K562 (cell line): ENCODE data around the gene DEFB124. TPM values are rescaled to one million over a fixed set of nuclear protein-coding genes. Genes with fewer than 3 reads are reported as not detected.
A peak's percentile ranks its signal among the peaks of the same experiment; 100 is the strongest.

ENCODE experiments used
- ATAC-seq: fragments of 200-7000 bp; cut with Tn5 transposase; 3 replicates; pipeline ENCODE4 v1.9.1; 2020; ENCODE audit warnings: moderate library complexity
- BruUV-seq: library from RNA; stranded (reverse); fragments of 400-500 nt; replicated peaks from 2 replicates; lab custom pipeline; 2021; lab: Mats Ljungman, UMichigan
- CTCF ChIA-PET: fragments of 300-600 bp; formaldehyde crosslinking; extraction: SDS; loops from one replicate; lab custom pipeline; 2021; ENCODE audit warnings: low intra/inter-chr PET ratio; lab: Yijun Ruan, JAX
- POLR2A ChIA-PET: fragments of 300-600, 350-650 bp; sonication (Branson Sonifier 250); formaldehyde crosslinking; extraction: SDS; loops from one replicate; lab custom pipeline; 2021; ENCODE audit warnings: antibody characterized with exemption, inconsistent platforms; lab: Yijun Ruan, JAX
- DNase-seq, 4 experiments: peaks; one replicate each; pipeline versions ENCODE4 v3.0.0 to v3.0.0-alpha.2; 2011 to 2018; ENCODE audit warnings: low spot score in 3 of 4, mixed read lengths in 3 of 4; ENCODE audit errors: extremely low read depth in 1 of 4
- FAIRE-seq: peaks from 2 replicates; lab custom pipeline; 2011; peaks lifted over from hg19 to GRCh38; lab: Jason Lieb, UNC
- H2AFZ ChIP-seq: 2 replicates; pipeline ENCODE4 v1.6.0; 2011; ENCODE audit warnings: low read depth, low read length, control low read depth, inconsistent platforms
- H3K27ac ChIP-seq: fragments of 200-600 bp; 3 replicates; pipeline ENCODE4 v1.8.0; 2011; ENCODE audit warnings: low read depth, mild to moderate bottlenecking, control low read depth, inconsistent platforms, low read length, moderate library complexity, mixed read lengths; ENCODE audit errors: extremely low read depth
- H3K27me3 ChIP-seq, 2 experiments: fragments of 300-600 bp in 1 of 2; 2 replicates in 1 of 2; 3 replicates in 1 of 2; pipeline versions ENCODE4 v1.6.0 to v1.8.0; 2011; ENCODE audit warnings: inconsistent platforms in 2 of 2, low read length in 2 of 2, mild to moderate bottlenecking in 1 of 2, mixed read lengths in 1 of 2, moderate library complexity in 1 of 2; ENCODE audit not compliant: control insufficient read depth in 2 of 2, insufficient read depth in 2 of 2
- H3K36me3 ChIP-seq: fragments of 300-600 bp; 3 replicates; pipeline ENCODE4 v1.8.0; 2011; ENCODE audit warnings: mild to moderate bottlenecking, low read length, inconsistent platforms; ENCODE audit not compliant: control insufficient read depth, insufficient read depth
- H3K4me1 ChIP-seq, 2 experiments: fragments of 200-600 bp in 1 of 2; replicated peaks in 1 of 2; 2 replicates in 1 of 2; 3 replicates in 1 of 2; pipeline versions ENCODE4 v1.5.1 to v1.8.0; 2011; ENCODE audit warnings: inconsistent platforms in 2 of 2, low read length in 2 of 2, mild to moderate bottlenecking in 1 of 2, mixed read lengths in 1 of 2, moderate library complexity in 1 of 2; ENCODE audit not compliant: control insufficient read depth in 2 of 2, insufficient read depth in 2 of 2
- H3K4me2 ChIP-seq: 2 replicates; pipeline ENCODE4 v1.6.1; 2011; ENCODE audit warnings: low read length, control low read depth, inconsistent platforms, mixed read lengths; ENCODE audit not compliant: insufficient read depth
- H3K4me3 ChIP-seq: fragments of 200-600 bp; sonication (generic), shearing (Covaris generic); 2 replicates; pipeline ENCODE4 v1.5.1; 2016; ENCODE audit warnings: control low read depth, inconsistent platforms
- H3K79me2 ChIP-seq: fragments of 200-600 bp; 3 replicates; pipeline ENCODE4 v1.8.0; 2011; ENCODE audit warnings: low read length, inconsistent platforms; ENCODE audit not compliant: control insufficient read depth, insufficient read depth
- H3K9ac ChIP-seq, 2 experiments: 2 replicates each; pipeline versions ENCODE4 v1.6.0 to v1.6.1; 2011; ENCODE audit warnings: low read depth in 2 of 2, low read length in 2 of 2, control low read depth in 1 of 2, inconsistent platforms in 1 of 2, mild to moderate bottlenecking in 1 of 2, mixed read lengths in 1 of 2; ENCODE audit not compliant: insufficient read depth in 1 of 2
- H3K9me1 ChIP-seq: one replicate; pipeline ENCODE4 v1.6.0; 2011; ENCODE audit warnings: inconsistent platforms, mild to moderate bottlenecking, low read length, moderate library complexity; ENCODE audit not compliant: control insufficient read depth, insufficient read depth
- H3K9me3 ChIP-seq: replicated peaks from 2 replicates; pipeline ENCODE4 v1.5.1; 2011; ENCODE audit warnings: low read depth, low read length, inconsistent platforms; ENCODE audit not compliant: control insufficient read depth, insufficient read depth
- H4K20me1 ChIP-seq: replicated peaks from 2 replicates; pipeline ENCODE4 v1.6.1; 2011; ENCODE audit warnings: low read length, inconsistent platforms, mixed read lengths; ENCODE audit not compliant: control insufficient read depth, insufficient read depth
- CBFA2T3 ChIP-seq: fragments of 450-650 bp; IDR thresholded peaks from 2 replicates; pipeline ENCODE4 v1.6.1; 2017
- E2F6 ChIP-seq, 2 experiments: IDR thresholded peaks; 2 replicates each; pipeline ENCODE4 v1.6.1; 2011; ENCODE audit warnings: borderline replicate concordance in 1 of 2, control low read depth in 1 of 2, low read depth in 1 of 2, low read length in 1 of 2, mild to moderate bottlenecking in 1 of 2, mixed read lengths in 1 of 2, moderate library complexity in 1 of 2; ENCODE audit not compliant: insufficient read depth in 1 of 2, insufficient read length in 1 of 2, poor library complexity in 1 of 2, severe bottlenecking in 1 of 2; ENCODE audit errors: extremely low read depth in 1 of 2
- L3MBTL2 ChIP-seq: fragments of 450-650 bp; IDR thresholded peaks from 2 replicates; pipeline ENCODE4 v1.6.1; 2016; ENCODE audit warnings: mild to moderate bottlenecking, moderate library complexity
- NCOR1 ChIP-seq: fragments of 450-650 bp; IDR thresholded peaks from 2 replicates; pipeline ENCODE4 v1.6.1; 2016; ENCODE audit warnings: mild to moderate bottlenecking, moderate library complexity
- PML ChIP-seq: IDR thresholded peaks from 2 replicates; pipeline ENCODE4 v1.6.1; 2012; ENCODE audit warnings: low read length, inconsistent platforms
- RBFOX2 ChIP-seq: fragments of 200-400 bp; formaldehyde crosslinking; IDR thresholded peaks from 2 replicates; pipeline ENCODE4 v1.6.1; 2017; ENCODE audit warnings: low read depth, mild to moderate bottlenecking, low read length, moderate library complexity
- SRSF1 ChIP-seq: fragments of 200-400 bp; formaldehyde crosslinking; IDR thresholded peaks from 2 replicates; pipeline ENCODE4 v1.6.1; 2017; ENCODE audit warnings: mild to moderate bottlenecking, low read depth, low read length, moderate library complexity
- TAL1 ChIP-seq: fragments of 450-650 bp; IDR thresholded peaks from 2 replicates; pipeline ENCODE4 v1.6.1; 2016; ENCODE audit warnings: mild to moderate bottlenecking
- ZNF133 ChIP-seq: fragments of 250-450 bp; sonication (Bioruptor Pico); IDR thresholded peaks from 2 replicates; pipeline ENCODE4 v1.4.0; 2020; ENCODE audit warnings: mild to moderate bottlenecking
- WGBS: fragments of 100-300 bp; shearing (Covaris generic); methylation state at CpG from one replicate; pipeline ENCODE4 v1.1.6; 2016; ENCODE audit warnings: low coverage, mixed read lengths; ENCODE audit not compliant: insufficient coverage; ENCODE audit errors: missing lambda C conversion rate; 5-methylcytosine and 5-hydroxymethylcytosine counted together
- in situ Hi-C: fragments of 300-500 bp; cut with MboI; formaldehyde crosslinking; loops from 4 replicates; pipeline ENCODE4 v1.15.0; 2018; ENCODE audit warnings: inconsistent platforms, mixed read lengths
- intact Hi-C: fragments of 100-400 bp; cut with micrococcal nuclease; formaldehyde crosslinking; loops from 2 replicates; pipeline ENCODE4 v1.14.2; 2022
- polyA plus RNA-seq, 8 experiments: library from polyadenylated mRNA; depleted of rRNA in 4 of 8; stranded (reverse) in 5 of 8; unstranded in 3 of 8; fragments of >200 nt; fragmentation: Nextera tagmentation in 2 of 8; fragmentation: Illumina TruSeq in 1 of 8; extraction: Ambion mirVana in 2 of 8; extraction: Trizol in 1 of 8; gene quantifications; 2 replicates each; pipeline versions ENCODE4 v1.2.1 to v1.2.3, GENCODE V29; 2011 to 2014; ENCODE audit warnings: inconsistent platforms in 1 of 8, missing spikeins in 1 of 8
- total RNA-seq, 7 experiments: library from RNA; depleted of rRNA in 6 of 7; stranded (reverse); fragments of >200 nt in 6 of 7; fragmentation: Illumina TruSeq in 2 of 7; extraction: Trizol in 2 of 7; gene quantifications; 2 replicates each; pipeline versions ENCODE4 v1.2.1 to v1.2.3, GENCODE V29; 2011 to 2021; ENCODE audit warnings: low replicate concordance in 1 of 7
- TF ChIP-seq, protein P1 (sequence below): fragments of 450-650 bp; IDR thresholded peaks from 2 replicates; pipeline ENCODE4 v1.6.1; 2016; ENCODE audit warnings: mild to moderate bottlenecking, moderate library complexity

DEFB124 gene
- total and polyA plus RNA-seq, 9 of the 15 experiments (the other 6 are each of a cell fraction or from before 2014, with no cell fraction given) = not detected

GRCh38 chr20:31484001-31484400 is 9.1 kb upstream of the DEFB124 start:
- in situ Hi-C loops (no loop called here), intact Hi-C loops (no loop called here)
- no TSS peak for BruUV-seq
- Histone ChIP-seq H3K4me3 (no peak overlapping the region), H3K9me3 (no peaks in the 10 kb centered on the region; the same call in 1 of the 2 replicates), H3K4me1 (peaks cover 11 to 14% of the 10 kb centered on the region in 2 experiments; a peak in 3 of 5 replicates), H2AFZ (0 out of 2 replicates have a peak overlapping the region, but pooled peaks have one; percentile 37), H3K9ac (no peak overlapping the region), H3K79me2 (no peaks in the 10 kb centered on the region), H4K20me1 (no peaks in the 10 kb centered on the region), H3K27me3 (peaks cover 7 to 27% of the 10 kb centered on the region in 2 experiments; a peak in 4 of 5 replicates), H3K9me1 (no peaks in the 10 kb centered on the region), H3K27ac (no peak overlapping the region), H3K36me3 (no peaks in the 10 kb centered on the region), H3K4me2 (peak overlapping the region; percentile 6; the same call in 1 of the 2 replicates)
- ATAC-seq (peak; percentile 93), DNase-seq (peak; percentile 62 to 83 (median 76)), FAIRE-seq (peak; percentile 58)
- 49% methylated on average over 27 of the region's 36 CpGs for WGBS
- ChIA-PET POLR2A (interaction anchor here (0.6 to 0.7 kb wide), 2 partner anchors 10 to 21 kb away, joined by 3 read pairs; no protein-coding TSS in a partner anchor), CTCF (no interaction called here)
- TF ChIP-seq, protein P1, sequence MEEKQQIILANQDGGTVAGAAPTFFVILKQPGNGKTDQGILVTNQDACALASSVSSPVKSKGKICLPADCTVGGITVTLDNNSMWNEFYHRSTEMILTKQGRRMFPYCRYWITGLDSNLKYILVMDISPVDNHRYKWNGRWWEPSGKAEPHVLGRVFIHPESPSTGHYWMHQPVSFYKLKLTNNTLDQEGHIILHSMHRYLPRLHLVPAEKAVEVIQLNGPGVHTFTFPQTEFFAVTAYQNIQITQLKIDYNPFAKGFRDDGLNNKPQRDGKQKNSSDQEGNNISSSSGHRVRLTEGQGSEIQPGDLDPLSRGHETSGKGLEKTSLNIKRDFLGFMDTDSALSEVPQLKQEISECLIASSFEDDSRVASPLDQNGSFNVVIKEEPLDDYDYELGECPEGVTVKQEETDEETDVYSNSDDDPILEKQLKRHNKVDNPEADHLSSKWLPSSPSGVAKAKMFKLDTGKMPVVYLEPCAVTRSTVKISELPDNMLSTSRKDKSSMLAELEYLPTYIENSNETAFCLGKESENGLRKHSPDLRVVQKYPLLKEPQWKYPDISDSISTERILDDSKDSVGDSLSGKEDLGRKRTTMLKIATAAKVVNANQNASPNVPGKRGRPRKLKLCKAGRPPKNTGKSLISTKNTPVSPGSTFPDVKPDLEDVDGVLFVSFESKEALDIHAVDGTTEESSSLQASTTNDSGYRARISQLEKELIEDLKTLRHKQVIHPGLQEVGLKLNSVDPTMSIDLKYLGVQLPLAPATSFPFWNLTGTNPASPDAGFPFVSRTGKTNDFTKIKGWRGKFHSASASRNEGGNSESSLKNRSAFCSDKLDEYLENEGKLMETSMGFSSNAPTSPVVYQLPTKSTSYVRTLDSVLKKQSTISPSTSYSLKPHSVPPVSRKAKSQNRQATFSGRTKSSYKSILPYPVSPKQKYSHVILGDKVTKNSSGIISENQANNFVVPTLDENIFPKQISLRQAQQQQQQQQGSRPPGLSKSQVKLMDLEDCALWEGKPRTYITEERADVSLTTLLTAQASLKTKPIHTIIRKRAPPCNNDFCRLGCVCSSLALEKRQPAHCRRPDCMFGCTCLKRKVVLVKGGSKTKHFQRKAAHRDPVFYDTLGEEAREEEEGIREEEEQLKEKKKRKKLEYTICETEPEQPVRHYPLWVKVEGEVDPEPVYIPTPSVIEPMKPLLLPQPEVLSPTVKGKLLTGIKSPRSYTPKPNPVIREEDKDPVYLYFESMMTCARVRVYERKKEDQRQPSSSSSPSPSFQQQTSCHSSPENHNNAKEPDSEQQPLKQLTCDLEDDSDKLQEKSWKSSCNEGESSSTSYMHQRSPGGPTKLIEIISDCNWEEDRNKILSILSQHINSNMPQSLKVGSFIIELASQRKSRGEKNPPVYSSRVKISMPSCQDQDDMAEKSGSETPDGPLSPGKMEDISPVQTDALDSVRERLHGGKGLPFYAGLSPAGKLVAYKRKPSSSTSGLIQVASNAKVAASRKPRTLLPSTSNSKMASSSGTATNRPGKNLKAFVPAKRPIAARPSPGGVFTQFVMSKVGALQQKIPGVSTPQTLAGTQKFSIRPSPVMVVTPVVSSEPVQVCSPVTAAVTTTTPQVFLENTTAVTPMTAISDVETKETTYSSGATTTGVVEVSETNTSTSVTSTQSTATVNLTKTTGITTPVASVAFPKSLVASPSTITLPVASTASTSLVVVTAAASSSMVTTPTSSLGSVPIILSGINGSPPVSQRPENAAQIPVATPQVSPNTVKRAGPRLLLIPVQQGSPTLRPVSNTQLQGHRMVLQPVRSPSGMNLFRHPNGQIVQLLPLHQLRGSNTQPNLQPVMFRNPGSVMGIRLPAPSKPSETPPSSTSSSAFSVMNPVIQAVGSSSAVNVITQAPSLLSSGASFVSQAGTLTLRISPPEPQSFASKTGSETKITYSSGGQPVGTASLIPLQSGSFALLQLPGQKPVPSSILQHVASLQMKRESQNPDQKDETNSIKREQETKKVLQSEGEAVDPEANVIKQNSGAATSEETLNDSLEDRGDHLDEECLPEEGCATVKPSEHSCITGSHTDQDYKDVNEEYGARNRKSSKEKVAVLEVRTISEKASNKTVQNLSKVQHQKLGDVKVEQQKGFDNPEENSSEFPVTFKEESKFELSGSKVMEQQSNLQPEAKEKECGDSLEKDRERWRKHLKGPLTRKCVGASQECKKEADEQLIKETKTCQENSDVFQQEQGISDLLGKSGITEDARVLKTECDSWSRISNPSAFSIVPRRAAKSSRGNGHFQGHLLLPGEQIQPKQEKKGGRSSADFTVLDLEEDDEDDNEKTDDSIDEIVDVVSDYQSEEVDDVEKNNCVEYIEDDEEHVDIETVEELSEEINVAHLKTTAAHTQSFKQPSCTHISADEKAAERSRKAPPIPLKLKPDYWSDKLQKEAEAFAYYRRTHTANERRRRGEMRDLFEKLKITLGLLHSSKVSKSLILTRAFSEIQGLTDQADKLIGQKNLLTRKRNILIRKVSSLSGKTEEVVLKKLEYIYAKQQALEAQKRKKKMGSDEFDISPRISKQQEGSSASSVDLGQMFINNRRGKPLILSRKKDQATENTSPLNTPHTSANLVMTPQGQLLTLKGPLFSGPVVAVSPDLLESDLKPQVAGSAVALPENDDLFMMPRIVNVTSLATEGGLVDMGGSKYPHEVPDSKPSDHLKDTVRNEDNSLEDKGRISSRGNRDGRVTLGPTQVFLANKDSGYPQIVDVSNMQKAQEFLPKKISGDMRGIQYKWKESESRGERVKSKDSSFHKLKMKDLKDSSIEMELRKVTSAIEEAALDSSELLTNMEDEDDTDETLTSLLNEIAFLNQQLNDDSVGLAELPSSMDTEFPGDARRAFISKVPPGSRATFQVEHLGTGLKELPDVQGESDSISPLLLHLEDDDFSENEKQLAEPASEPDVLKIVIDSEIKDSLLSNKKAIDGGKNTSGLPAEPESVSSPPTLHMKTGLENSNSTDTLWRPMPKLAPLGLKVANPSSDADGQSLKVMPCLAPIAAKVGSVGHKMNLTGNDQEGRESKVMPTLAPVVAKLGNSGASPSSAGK = peak; percentile 78
- TF ChIP-seq L3MBTL2 (peak; percentile 96), ZNF133 (CRISPR knock-in tag) (no peak), RBFOX2 (0 out of 2 replicates have a peak, but pooled peaks have one; percentile 17), TAL1 (peak; percentile 29; the same call in 1 of the 2 replicates), CBFA2T3 (peak; percentile 46; the same call in 1 of the 2 replicates), NCOR1 (peak; percentile 19; the same call in 1 of the 2 replicates), E2F6 (IDR thresholded peaks at IDR 0.05; ENCODE audit: borderline replicate concordance in 1 of 2, extremely low read depth in 1 of 2, insufficient read depth in 1 of 2, insufficient read length in 1 of 2, low read depth in 1 of 2, low read length in 1 of 2, poor library complexity in 1 of 2, severe bottlenecking in 1 of 2) (peak; percentile 78 to 85), SRSF1 (no peak), PML (no peak)
